SK-N-MC (cell line): ENCODE results near the gene HMCN1.

Experiments
- DNase-seq: peaks from one replicate; pipeline ENCODE4 v3.0.0-alpha.2; 2011; ENCODE audit warnings: low read depth, low spot score
- H3K27ac ChIP-seq: fragments of 200-600 bp; sonication (generic); 2 replicates; pipeline ENCODE4 v1.5.1; 2016; ENCODE audit warnings: mixed run types
- H3K36me3 ChIP-seq: fragments of 200-600 bp; sonication (generic); 2 replicates; pipeline ENCODE4 v1.6.1; 2017; ENCODE audit warnings: antibody characterized with exemption, low read length, mixed read lengths; ENCODE audit not compliant: insufficient read depth
- H3K4me3 ChIP-seq: fragments of 200-600 bp; sonication (generic); 2 replicates; pipeline ENCODE4 v1.5.1; 2016
- H3K9ac ChIP-seq: fragments of 200-600 bp; sonication (generic); 2 replicates; pipeline ENCODE4 v1.8.0; 2017; ENCODE audit warnings: mixed run types, mixed read lengths; ENCODE audit not compliant: insufficient read length
- H3K9me3 ChIP-seq: fragments of 200-600 bp; sonication (generic); 2 replicates; pipeline ENCODE4 v1.6.1; 2017; ENCODE audit warnings: low read depth, mild to moderate bottlenecking, antibody characterized with exemption, low read length, moderate library complexity, mixed read lengths
- EZH2 ChIP-seq: fragments of 200-600 bp; sonication (generic); IDR thresholded peaks from one replicate; pipeline ENCODE4 v1.6.1; 2017; ENCODE audit warnings: antibody characterized with exemption
- FOXP2 ChIP-seq: optimal IDR thresholded peaks from 2 replicates; pipeline ENCODE3; 2011; ENCODE audit warnings: mild to moderate bottlenecking, moderate library complexity; ENCODE audit not compliant: insufficient read depth; ENCODE audit errors: extremely low read length, control extremely low read depth
- POLR2AphosphoS5 ChIP-seq: IDR thresholded peaks from 2 replicates; pipeline ENCODE4 v1.6.1; 2012; ENCODE audit warnings: mild to moderate bottlenecking, low read depth, low read length, borderline replicate concordance

The HMCN1 gene

DNA sequence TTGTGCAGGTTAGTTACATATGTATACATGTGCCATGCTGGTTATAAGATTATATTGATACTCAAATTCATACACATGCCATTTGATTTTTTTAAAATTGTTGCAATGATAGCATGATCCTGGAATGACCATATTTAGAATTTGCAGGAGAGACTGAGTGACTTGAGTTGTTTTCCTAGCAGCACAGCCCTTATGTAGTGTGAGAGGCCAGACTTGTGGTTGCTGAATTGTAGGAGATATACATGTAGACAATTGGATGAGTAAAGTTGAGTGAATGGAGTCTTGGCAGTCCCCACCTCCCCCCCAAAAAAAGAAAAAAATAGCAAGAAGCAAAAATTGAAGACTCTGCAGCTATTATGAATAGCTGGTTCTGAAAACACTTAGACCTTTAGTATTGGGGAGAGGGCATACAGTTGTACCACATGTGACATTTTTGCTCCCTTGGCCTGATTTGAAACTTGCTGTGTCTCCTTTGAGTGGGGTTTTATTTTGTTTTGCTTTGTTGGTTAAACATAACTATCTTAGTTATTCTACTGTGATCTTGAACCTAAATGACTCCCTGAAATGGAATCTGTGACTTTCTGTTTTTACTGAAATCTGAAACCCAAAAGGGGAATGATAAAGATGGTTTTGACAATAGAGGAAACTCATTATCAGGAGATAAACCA lies 280.3 kb downstream of the HMCN1 start:
- no peak for DNase-seq
- Histone ChIP-seq H3K9me3 (no peaks in the 10 kb centered on the region), H3K27ac (no peak overlapping the region), H3K9ac (no peak overlapping the region), H3K36me3 (peaks cover 58% of the 10 kb centered on the region), H3K4me3 (no peak overlapping the region)
- TF ChIP-seq FOXP2 (no peak), EZH2 (no peak), POLR2AphosphoS5 (no peak)

DNA sequence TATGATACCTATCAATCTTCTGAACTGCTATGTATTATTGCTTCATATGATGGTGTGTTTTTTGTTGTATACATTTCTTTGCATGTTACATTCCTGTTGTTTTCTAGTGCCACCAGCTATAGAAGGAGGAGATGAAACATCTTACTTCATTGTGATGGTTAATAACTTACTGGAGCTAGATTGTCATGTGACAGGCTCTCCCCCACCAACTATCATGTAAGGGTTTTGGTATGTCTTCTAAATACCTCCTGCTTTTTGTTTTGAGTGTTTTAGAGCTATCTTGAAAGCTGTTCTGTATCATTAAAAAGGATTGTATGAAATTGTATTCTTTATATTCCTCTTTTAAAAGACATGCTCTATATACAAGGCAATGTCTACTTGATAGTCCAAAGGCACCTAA lies 282.7 kb downstream of the HMCN1 start:
- no peak for DNase-seq
- H3K36me3 ChIP-seq = peaks cover 72% of the 10 kb centered on the region
- no peak overlapping the region for H3K27ac ChIP-seq
- no peak overlapping the region for H3K4me3 ChIP-seq
- H3K9me3 ChIP-seq = no peaks in the 10 kb centered on the region
- no peak for TF ChIP-seq EZH2
- TF ChIP-seq POLR2AphosphoS5 = no peak
- TF ChIP-seq FOXP2 = no peak
- H3K9ac ChIP-seq = no peak overlapping the region

- Histone ChIP-seq H3K4me3 (no peak overlapping the region), H3K9me3 (no peaks in the 10 kb centered on the region), H3K9ac (no peak overlapping the region), H3K36me3 (peaks cover 89% of the 10 kb centered on the region), H3K27ac (no peak overlapping the region)
- no peak for DNase-seq
- TF ChIP-seq EZH2 = no peak
- no peak for TF ChIP-seq POLR2AphosphoS5
Measured at GRCh38 chr1:186022184-186022583, 288.0 kb downstream of the HMCN1 start.

- Histone ChIP-seq H3K9me3 (peaks cover 15% of the 10 kb centered on the region; the same call in 1 of the 2 replicates), H3K9ac (no peak overlapping the region), H3K27ac (no peak overlapping the region), H3K36me3 (peaks cover 91% of the 10 kb centered on the region), H3K4me3 (no peak overlapping the region)
- no peak for DNase-seq
- TF ChIP-seq EZH2 (no peak), POLR2AphosphoS5 (no peak), FOXP2 (no peak)
Measured at GRCh38 chr1:186026946-186027345, 292.8 kb downstream of the HMCN1 start.

GRCh38 chr1:186027621-186028020 lies 293.4 kb downstream of the HMCN1 start:
- H3K27ac ChIP-seq = no peak overlapping the region

DNA sequence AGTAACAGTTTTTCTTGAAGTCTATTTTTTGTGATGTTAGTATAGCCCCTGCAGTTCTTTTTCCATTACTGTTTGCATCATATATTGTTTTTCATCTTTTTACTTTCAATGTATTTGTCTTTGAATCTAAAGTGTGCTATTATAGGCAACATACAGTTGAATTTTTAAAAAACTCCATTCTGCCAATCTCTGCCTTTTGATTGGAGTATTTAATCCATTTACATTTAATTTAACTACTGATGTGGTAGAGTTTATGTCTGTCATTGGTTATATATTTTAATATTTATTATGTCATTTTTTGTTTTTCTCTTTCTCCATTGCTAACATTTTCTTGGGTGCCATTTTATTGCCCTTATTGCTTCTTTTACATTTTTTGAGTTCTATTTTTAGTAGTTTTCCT lies 296.3 kb downstream of the HMCN1 start:
- Histone ChIP-seq H3K9me3 (peaks cover 15% of the 10 kb centered on the region; the same call in 1 of the 2 replicates), H3K4me3 (no peak overlapping the region), H3K36me3 (peaks cover 91% of the 10 kb centered on the region), H3K9ac (no peak overlapping the region), H3K27ac (no peak overlapping the region)
- TF ChIP-seq FOXP2 (no peak), EZH2 (no peak), POLR2AphosphoS5 (no peak)
- no peak for DNase-seq

More at GRCh38 chr1:186027621-186028020, 293.4 kb downstream of the HMCN1 start:
- DNase-seq = no peak
- H3K9me3 ChIP-seq = peaks cover 15% of the 10 kb centered on the region; the same call in 1 of the 2 replicates
- no peak for TF ChIP-seq FOXP2
- TF ChIP-seq EZH2 = no peak
- TF ChIP-seq POLR2AphosphoS5 = no peak
- no peak overlapping the region for H3K9ac ChIP-seq
- peaks cover 94% of the 10 kb centered on the region for H3K36me3 ChIP-seq
- no peak overlapping the region for H3K4me3 ChIP-seq

- no peak for DNase-seq
- no peak for TF ChIP-seq POLR2AphosphoS5
- no peak for TF ChIP-seq EZH2
- TF ChIP-seq FOXP2 = no peak
- Histone ChIP-seq H3K27ac (no peak overlapping the region; the same call in 1 of the 2 replicates), H3K9ac (no peak overlapping the region), H3K36me3 (peaks cover 88% of the 10 kb centered on the region), H3K4me3 (no peak overlapping the region), H3K9me3 (peaks cover 15% of the 10 kb centered on the region; the same call in 1 of the 2 replicates)
Measured at GRCh38 chr1:186033847-186034271, 299.7 kb downstream of the HMCN1 start.

DNA sequence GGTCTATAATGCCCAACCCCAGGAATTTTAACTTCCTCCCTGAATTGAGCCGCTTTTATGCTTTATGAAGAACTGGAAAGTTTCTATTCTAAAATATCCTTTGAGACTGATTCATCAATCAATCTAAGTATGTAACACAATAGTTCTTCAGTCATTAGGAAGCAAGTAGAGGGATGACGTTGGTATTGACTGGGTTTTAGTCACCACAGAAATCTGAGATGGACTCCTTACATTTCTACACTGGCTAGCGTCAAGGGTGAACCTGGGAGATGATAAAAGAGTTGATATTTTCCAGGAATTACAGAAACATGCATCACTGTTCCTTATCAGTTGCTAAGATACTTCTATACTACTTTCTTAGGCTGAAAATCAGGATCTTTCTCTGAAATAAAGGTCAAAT lies 308.0 kb downstream of the HMCN1 start:
- DNase-seq = no peak
- TF ChIP-seq EZH2 (no peak), FOXP2 (no peak), POLR2AphosphoS5 (no peak)

GRCh38 chr1:186043296-186043695 lies 309.1 kb downstream of the HMCN1 start:
- Histone ChIP-seq H3K9ac (no peak overlapping the region), H3K4me3 (no peak overlapping the region), H3K27ac (no peak overlapping the region), H3K9me3 (no peaks in the 10 kb centered on the region), H3K36me3 (peaks cover 81% of the 10 kb centered on the region)
- TF ChIP-seq EZH2 = no peak
- TF ChIP-seq POLR2AphosphoS5 = no peak
- no peak for TF ChIP-seq FOXP2
- no peak for DNase-seq

More for the DNA sequence above, 308.0 kb downstream of the HMCN1 start:
- no peaks in the 10 kb centered on the region for H3K9me3 ChIP-seq
- no peak overlapping the region for H3K27ac ChIP-seq
- H3K36me3 ChIP-seq = peaks cover 88% of the 10 kb centered on the region
- no peak overlapping the region for H3K4me3 ChIP-seq
- no peak overlapping the region for H3K9ac ChIP-seq
